OCI-LY7 (cell line): ENCODE results near the gene SECTM1. TPM values are rescaled to one million over a fixed set of nuclear protein-coding genes. Genes with fewer than 3 reads are reported as not detected.

Experiments used
- BruUV-seq: library from RNA; stranded (reverse); fragments of 400-500 nt; replicated peaks from 2 replicates; lab custom pipeline; 2021; lab: Mats Ljungman, UMichigan
- CTCF ChIA-PET: fragments of 300-600 bp; sonication (Branson Sonifier 250); formaldehyde crosslinking; loops from one replicate; lab custom pipeline; 2022; ENCODE audit warnings: antibody characterized with exemption; ENCODE audit not compliant: unreplicated experiment; lab: Charles Lee
- POLR2A ChIA-PET: fragments of 300-600 bp; sonication (Branson Sonifier 250); formaldehyde crosslinking; loops from one replicate; lab custom pipeline; 2022; ENCODE audit warnings: antibody characterized with exemption; lab: Charles Lee
- DNase-seq: peaks from one replicate; pipeline ENCODE4 v3.0.0-alpha.2; 2015; ENCODE audit warnings: low spot score
- H2AFZ ChIP-seq: fragments of 200-600 bp; sonication (generic), shearing (Covaris generic); 2 replicates; pipeline ENCODE4 v1.6.1; 2014; ENCODE audit warnings: mild to moderate bottlenecking, antibody characterized with exemption, low read length, moderate library complexity
- H3K27ac ChIP-seq: fragments of 200-600 bp; sonication (generic); 2 replicates; pipeline ENCODE4 v1.5.1; 2014; ENCODE audit warnings: mixed run types, low read depth, mild to moderate bottlenecking, moderate library complexity, low read length, inconsistent platforms; ENCODE audit not compliant: poor library complexity, severe bottlenecking
- H3K36me3 ChIP-seq: fragments of 200-600 bp; sonication (generic); 2 replicates; pipeline ENCODE4 v1.6.1; 2014; ENCODE audit warnings: mild to moderate bottlenecking, antibody characterized with exemption, low read length, moderate library complexity, mixed read lengths; ENCODE audit not compliant: insufficient read depth
- H3K4me1 ChIP-seq: fragments of 200-600 bp; sonication (generic); 2 replicates; pipeline ENCODE4 v1.5.1; 2014; ENCODE audit warnings: mild to moderate bottlenecking, low read length; ENCODE audit not compliant: insufficient read depth, poor library complexity, severe bottlenecking
- H3K4me2 ChIP-seq: fragments of 200-600 bp; sonication (generic); 2 replicates; pipeline ENCODE4 v1.6.1; 2014; ENCODE audit warnings: mild to moderate bottlenecking, low read length
- H3K4me3 ChIP-seq: fragments of 200-600 bp; sonication (generic); 2 replicates; pipeline ENCODE4 v1.5.1; 2014; ENCODE audit warnings: mild to moderate bottlenecking, low read depth, low read length; ENCODE audit not compliant: poor library complexity, severe bottlenecking
- H3K79me2 ChIP-seq: fragments of 200-600 bp; sonication (generic); 2 replicates; pipeline ENCODE4 v1.6.1; 2016; ENCODE audit warnings: low read depth, mild to moderate bottlenecking, low read length, moderate library complexity, mixed read lengths; ENCODE audit not compliant: insufficient read depth
- H3K9me2 ChIP-seq: fragments of 200-600 bp; sonication (generic); 2 replicates; pipeline ENCODE4 v1.6.1; 2016; ENCODE audit warnings: mild to moderate bottlenecking, low read length, mixed read lengths; ENCODE audit not compliant: insufficient read depth
- H3K9me3 ChIP-seq: fragments of 200-600 bp; sonication (generic); 2 replicates; pipeline ENCODE4 v1.6.1; 2014; ENCODE audit warnings: mild to moderate bottlenecking, mixed run types, low read length, mixed read lengths
- H4K20me1 ChIP-seq: fragments of 200-600 bp; sonication (generic); 2 replicates; pipeline ENCODE4 v1.6.1; 2014; ENCODE audit warnings: mild to moderate bottlenecking, antibody characterized with exemption, low read length, moderate library complexity, mixed read lengths; ENCODE audit not compliant: insufficient read depth
- EZH2phosphoT487 ChIP-seq: fragments of 200-600 bp; sonication (generic); IDR thresholded peaks from 2 replicates; pipeline ENCODE4 v1.6.1; 2018; ENCODE audit warnings: low read depth, borderline replicate concordance, mild to moderate bottlenecking, mixed run types, antibody characterized with exemption, low read length, moderate library complexity, mixed read lengths
- intact Hi-C: fragments of 100-400 bp; cut with micrococcal nuclease; formaldehyde crosslinking; loops from one replicate; pipeline ENCODE4 v1.10.0; 2022; ENCODE audit not compliant: unreplicated experiment
- total RNA-seq, 2 experiments: library from RNA; depleted of rRNA in 1 of 2; stranded (reverse); fragments of >200 nt in 1 of 2; shearing (Covaris generic) in 1 of 2; gene quantifications; 2 replicates each; pipeline ENCODE4 v1.2.3, GENCODE V29; 2014 to 2022
- TF ChIP-seq, protein P1 (sequence below): fragments of 200-600 bp; sonication (generic); conservative IDR thresholded peaks from 2 replicates; pipeline ENCODE4 v1.5.1; 2014; ENCODE audit warnings: mild to moderate bottlenecking, antibody characterized with exemption, low read length, moderate library complexity, mixed read lengths

The SECTM1 gene
- total RNA-seq, 2 experiments from 2014 or later, result not detected

DNA sequence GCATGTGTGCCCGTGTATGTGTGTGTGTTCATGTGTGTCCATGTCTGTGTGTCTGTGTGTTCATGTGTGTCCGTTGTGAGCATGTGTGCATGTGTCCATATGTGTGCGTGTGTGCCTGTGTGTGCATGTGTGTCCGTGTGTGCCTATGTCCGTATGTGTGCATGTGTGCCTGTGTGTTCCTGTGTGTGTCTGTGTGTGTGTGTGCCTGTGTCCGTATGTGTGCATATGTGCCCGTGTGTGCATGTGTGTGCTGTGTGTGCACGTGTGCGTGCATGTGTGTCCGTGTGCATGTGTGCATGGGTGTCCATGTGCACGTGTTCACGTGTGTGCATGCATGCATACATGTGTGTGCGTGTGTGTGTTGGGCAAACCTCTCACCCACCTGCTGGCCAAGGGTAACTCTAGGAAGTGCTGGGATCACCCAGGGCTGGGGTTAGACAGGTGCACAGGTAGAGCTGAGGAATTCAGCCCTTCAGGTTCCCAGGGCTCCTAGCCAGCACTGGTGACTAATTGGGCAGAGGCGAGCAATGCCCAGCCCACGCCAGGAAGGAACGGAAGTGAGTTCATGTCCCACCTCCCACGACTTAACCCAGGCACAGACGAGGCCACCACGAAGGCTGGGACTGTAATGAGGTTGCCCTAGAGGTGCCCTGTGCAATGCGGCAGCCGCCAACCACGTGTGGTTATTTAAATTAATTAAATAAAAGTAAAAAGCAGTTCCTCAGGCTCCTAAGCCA is 51.9 kb downstream of the SECTM1 start:
- Histone ChIP-seq H3K4me1 (no peaks in the 10 kb centered on the region), H3K9me3 (no peaks in the 10 kb centered on the region), H3K36me3 (no peaks in the 10 kb centered on the region), H3K4me3 (no peak overlapping the region), H3K27ac (no peak overlapping the region), H3K79me2 (no peaks in the 10 kb centered on the region), H2AFZ (no peak overlapping the region), H4K20me1 (no peaks in the 10 kb centered on the region), H3K4me2 (no peak overlapping the region), H3K9me2 (no peaks in the 10 kb centered on the region)
- ChIA-PET POLR2A (no interaction called here), CTCF (no interaction called here)
- no TSS peak for BruUV-seq
- intact Hi-C loops, result no loop called here
- TF ChIP-seq EZH2phosphoT487, result no peak
- TF ChIP-seq, protein P1, sequence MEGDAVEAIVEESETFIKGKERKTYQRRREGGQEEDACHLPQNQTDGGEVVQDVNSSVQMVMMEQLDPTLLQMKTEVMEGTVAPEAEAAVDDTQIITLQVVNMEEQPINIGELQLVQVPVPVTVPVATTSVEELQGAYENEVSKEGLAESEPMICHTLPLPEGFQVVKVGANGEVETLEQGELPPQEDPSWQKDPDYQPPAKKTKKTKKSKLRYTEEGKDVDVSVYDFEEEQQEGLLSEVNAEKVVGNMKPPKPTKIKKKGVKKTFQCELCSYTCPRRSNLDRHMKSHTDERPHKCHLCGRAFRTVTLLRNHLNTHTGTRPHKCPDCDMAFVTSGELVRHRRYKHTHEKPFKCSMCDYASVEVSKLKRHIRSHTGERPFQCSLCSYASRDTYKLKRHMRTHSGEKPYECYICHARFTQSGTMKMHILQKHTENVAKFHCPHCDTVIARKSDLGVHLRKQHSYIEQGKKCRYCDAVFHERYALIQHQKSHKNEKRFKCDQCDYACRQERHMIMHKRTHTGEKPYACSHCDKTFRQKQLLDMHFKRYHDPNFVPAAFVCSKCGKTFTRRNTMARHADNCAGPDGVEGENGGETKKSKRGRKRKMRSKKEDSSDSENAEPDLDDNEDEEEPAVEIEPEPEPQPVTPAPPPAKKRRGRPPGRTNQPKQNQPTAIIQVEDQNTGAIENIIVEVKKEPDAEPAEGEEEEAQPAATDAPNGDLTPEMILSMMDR, result no peak
- DNase-seq, result no peak

DNA sequence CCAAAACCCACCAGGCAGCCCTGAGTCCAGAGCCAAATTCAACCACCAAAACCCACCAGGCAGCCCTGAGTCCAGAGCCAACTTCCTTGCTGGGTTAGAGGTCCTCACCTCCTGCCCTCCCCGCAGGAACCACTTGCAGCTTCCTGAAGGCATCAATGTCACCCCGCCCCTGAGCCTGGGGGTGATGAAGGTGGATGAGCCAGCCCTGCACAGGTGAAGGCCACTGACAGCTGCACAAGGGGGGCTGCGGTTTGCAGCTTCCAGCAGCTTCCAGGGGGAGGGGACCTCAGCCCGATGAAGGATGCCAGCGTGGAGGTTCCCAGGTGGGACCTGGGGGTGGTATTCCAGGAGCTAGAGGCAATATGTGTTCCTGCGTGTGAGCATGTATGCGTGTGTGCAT is 52.5 kb downstream of the SECTM1 start:
- BruUV-seq, result no TSS peak
- H3K4me1 ChIP-seq, result no peaks in the 10 kb centered on the region
- no peaks in the 10 kb centered on the region for H3K79me2 ChIP-seq
- H3K9me3 ChIP-seq, result no peaks in the 10 kb centered on the region
- POLR2A ChIA-PET, result no interaction called here
- no peaks in the 10 kb centered on the region for H3K9me2 ChIP-seq
- no peak overlapping the region for H3K4me2 ChIP-seq
- no peak overlapping the region for H3K27ac ChIP-seq
- CTCF ChIA-PET, result no interaction called here
- TF ChIP-seq EZH2phosphoT487, result no peak
- TF ChIP-seq, protein P1, result no peak
- H3K36me3 ChIP-seq, result no peaks in the 10 kb centered on the region
- no peak overlapping the region for H2AFZ ChIP-seq
- H3K4me3 ChIP-seq, result no peak overlapping the region
- no peaks in the 10 kb centered on the region for H4K20me1 ChIP-seq
- intact Hi-C loops, result no loop called here
- DNase-seq, result no peak

DNA sequence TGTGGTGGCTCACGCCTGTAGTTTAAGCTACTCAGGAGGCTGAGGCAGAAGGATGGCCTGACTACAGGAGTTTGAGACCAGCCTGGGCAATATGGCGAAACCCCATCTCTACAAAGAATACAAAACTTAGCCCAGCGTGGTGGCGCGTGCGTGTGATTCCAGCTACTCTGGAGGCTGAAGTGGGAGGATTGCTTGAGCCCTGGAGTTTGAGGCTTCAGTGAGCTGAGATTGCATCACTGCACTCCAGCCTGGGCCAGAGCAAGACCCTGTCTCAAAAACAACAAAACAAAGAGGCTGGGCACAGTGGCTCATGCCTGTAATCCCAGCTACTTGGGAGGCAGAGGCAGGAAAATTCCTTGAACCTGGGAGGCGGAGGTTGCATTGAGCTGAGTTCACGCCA is 53.0 kb downstream of the SECTM1 start:
- Histone ChIP-seq H3K9me3 (no peaks in the 10 kb centered on the region), H4K20me1 (no peaks in the 10 kb centered on the region), H3K4me2 (no peak overlapping the region), H3K4me3 (no peak overlapping the region), H3K4me1 (no peaks in the 10 kb centered on the region), H3K9me2 (no peaks in the 10 kb centered on the region), H3K79me2 (no peaks in the 10 kb centered on the region), H3K27ac (no peak overlapping the region), H2AFZ (no peak overlapping the region), H3K36me3 (no peaks in the 10 kb centered on the region)
- no peak for TF ChIP-seq EZH2phosphoT487
- TF ChIP-seq, protein P1, result no peak
- no peak for DNase-seq
- ChIA-PET CTCF (no interaction called here), POLR2A (no interaction called here)
- intact Hi-C loops, result no loop called here
- no TSS peak for BruUV-seq
